IPS-18c (cell line): ENCODE measurements around the gene IL17C.

Experiments
- H3K4me3 ChIP-seq: 2 replicates; pipeline ENCODE4 v1.7.0; 2013; ENCODE audit warnings: low read depth, mild to moderate bottlenecking, low read length, moderate library complexity; ENCODE audit not compliant: insufficient read depth
- H3K9me3 ChIP-seq: one replicate; pipeline ENCODE4 v1.6.1; 2013; ENCODE audit warnings: mild to moderate bottlenecking, low read length, moderate library complexity; ENCODE audit not compliant: control insufficient read depth, insufficient read depth

IL17C gene

GRCh38 chr16:88634141-88634993, 4.0 kb upstream of the IL17C start:
- Histone ChIP-seq H3K9me3 (no peaks in the 10 kb centered on the region), H3K4me3 (peak overlapping the region; percentile 77)

GRCh38 chr16:88634994-88635670, 3.2 kb upstream of the IL17C start:
- H3K9me3 ChIP-seq = no peaks in the 10 kb centered on the region
- H3K4me3 ChIP-seq = peak overlapping the region; percentile 77

- peak overlapping the region; percentile 15; the same call in 1 of the 2 replicates for H3K4me3 ChIP-seq
- no peaks in the 10 kb centered on the region for H3K9me3 ChIP-seq
These were observed 2.6 kb upstream of the IL17C start for GRCh38 chr16:88635671-88636319.

DNA sequence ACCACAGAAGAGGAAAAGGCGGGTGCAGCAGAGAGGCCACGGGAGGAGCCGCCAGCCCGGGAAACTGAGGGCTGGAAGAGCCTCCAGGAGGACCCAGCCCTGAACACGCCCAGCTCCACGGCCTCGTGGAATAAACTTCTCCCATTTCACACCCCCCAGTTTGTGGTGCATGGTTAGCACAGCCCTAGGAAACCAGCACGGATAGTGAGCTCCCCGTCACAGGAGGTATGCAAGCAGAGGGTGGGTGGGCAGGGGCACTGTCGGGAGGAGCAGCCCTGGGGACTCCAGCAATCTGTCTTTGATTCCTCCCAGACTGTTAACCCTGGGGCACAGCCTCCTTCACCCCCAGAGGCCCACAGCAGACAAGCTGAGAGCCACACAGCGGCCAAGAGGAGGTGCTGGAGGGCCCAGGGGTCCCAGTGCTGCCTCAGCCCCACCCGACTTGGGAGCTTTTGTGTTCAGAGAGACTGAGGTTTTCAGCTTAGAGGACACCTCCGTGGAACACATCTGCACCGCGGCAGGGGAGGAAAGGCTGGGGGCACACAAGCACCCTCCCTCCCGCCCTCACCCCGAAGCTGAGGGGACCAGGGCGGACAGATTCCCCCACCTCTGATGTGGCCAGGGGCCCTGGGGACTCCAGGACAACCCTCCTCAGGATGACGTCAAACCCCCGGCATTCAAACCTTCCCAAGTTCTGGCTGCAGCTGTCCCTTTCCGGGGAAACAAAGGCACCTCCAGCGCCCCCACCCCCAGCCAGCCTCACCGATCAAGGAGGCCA, 1.7 kb upstream of the IL17C start:
- no peak overlapping the region for H3K4me3 ChIP-seq
- H3K9me3 ChIP-seq = no peaks in the 10 kb centered on the region

DNA sequence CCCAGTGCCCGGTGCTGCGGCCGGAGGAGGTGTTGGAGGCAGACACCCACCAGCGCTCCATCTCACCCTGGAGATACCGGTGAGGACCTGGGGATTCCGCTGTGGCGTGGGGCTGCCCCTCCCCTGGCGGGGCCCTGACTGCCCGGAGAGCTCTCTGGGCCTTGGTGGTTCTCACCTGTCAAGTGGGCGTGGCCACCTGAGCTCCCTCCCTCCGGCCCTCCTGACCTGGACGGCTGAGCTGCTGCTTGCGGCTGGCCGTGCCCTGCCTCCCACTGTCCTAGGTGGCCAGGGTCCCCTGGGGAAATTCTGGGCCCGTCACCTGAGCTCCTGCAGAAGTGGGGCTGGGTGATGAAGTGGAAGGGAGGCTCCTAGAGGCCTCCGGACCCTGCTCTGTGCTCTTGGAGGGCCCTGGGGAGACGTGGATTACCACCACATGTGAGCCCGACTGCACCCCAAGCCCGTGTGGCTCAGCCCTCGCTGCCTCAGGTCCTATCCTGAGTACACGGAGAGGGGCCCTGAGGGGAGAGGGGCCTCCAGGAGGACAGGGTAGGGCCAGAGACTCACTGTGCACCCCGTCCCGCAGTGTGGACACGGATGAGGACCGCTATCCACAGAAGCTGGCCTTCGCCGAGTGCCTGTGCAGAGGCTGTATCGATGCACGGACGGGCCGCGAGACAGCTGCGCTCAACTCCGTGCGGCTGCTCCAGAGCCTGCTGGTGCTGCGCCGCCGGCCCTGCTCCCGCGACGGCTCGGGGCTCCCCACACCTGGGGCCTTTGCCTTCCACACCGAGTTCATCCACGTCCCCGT, 1.1 kb downstream of the IL17C start:
- peak overlapping the region; percentile 20; the same call in 1 of the 2 replicates for H3K4me3 ChIP-seq
- peaks cover 2% of the 10 kb centered on the region for H3K9me3 ChIP-seq

DNA sequence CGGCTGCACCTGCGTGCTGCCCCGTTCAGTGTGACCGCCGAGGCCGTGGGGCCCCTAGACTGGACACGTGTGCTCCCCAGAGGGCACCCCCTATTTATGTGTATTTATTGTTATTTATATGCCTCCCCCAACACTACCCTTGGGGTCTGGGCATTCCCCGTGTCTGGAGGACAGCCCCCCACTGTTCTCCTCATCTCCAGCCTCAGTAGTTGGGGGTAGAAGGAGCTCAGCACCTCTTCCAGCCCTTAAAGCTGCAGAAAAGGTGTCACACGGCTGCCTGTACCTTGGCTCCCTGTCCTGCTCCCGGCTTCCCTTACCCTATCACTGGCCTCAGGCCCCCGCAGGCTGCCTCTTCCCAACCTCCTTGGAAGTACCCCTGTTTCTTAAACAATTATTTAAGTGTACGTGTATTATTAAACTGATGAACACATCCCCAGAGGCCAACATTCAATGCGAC, 1.7 kb downstream of the IL17C start:
- Histone ChIP-seq H3K4me3 (no peak overlapping the region), H3K9me3 (peaks cover 2% of the 10 kb centered on the region)

- no peak overlapping the region for H3K4me3 ChIP-seq
- peaks cover 2% of the 10 kb centered on the region for H3K9me3 ChIP-seq
These were observed 2.3 kb downstream of the IL17C start for GRCh38 chr16:88640498-88641247.

- Histone ChIP-seq H3K9me3 (peaks cover 2% of the 10 kb centered on the region), H3K4me3 (no peak overlapping the region)
These were observed 4.7 kb downstream of the IL17C start for GRCh38 chr16:88642881-88643643.

DNA sequence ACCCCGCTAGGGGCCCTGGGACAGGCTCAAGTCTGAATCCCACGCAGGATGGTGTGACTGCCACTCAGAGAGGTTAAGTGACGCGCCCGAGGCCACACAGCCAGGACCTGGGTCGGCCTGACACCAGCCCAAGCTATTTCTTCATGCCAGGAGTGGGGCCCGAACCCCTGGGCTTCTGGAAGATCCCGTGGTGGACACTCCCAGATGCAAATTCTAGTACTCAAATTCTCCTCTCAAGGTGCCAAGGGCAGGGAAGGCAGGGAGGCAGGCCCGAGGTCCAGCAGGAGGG, 5.2 kb downstream of the IL17C start:
- peaks cover 2% of the 10 kb centered on the region for H3K9me3 ChIP-seq

GRCh38 chr16:88645455-88645854, 7.1 kb downstream of the IL17C start:
- Histone ChIP-seq H3K4me3 (no peak overlapping the region), H3K9me3 (peaks cover 2% of the 10 kb centered on the region)

More for the DNA sequence above, 5.2 kb downstream of the IL17C start:
- no peak overlapping the region for H3K4me3 ChIP-seq

GRCh38 chr16:88645941-88646340, 7.6 kb downstream of the IL17C start:
- H3K4me3 ChIP-seq = no peak overlapping the region
- H3K9me3 ChIP-seq = peaks cover 2% of the 10 kb centered on the region

DNA sequence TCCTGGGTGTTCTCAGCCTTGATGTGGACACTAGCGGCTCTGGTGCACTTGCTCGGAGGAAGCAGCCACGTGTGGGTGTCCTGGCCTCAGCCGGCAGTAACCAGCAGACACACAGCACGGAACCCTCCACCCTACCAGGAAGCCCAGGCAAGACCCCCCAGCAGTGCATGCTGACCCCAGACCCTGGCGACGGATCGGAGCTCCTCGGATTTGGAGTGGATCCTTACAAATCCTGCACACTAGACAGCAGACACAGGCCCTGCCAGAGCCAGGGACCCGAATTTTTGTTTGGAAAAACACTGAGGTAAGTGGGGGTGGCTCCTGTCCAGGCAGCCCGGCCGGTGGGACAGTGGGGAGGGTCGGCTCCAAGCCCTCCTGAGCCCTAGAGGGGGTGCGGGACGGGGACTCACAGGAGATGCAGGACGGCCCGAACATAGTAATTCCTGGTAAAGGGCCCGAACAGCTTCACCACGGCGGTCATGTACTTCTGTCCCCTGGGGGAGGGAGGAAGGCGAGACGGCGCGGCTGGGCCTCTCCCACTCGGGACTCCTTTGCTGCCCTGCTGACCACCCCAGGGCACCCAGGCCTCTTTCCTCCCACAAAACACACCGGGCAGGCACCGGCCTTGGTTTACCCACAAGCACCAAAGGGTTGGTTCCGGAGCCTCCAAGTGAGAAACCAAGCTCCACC, 8.1 kb downstream of the IL17C start:
- H3K4me3 ChIP-seq = no peak overlapping the region

GRCh38 chr16:88647178-88648070, 9.1 kb downstream of the IL17C start:
- Histone ChIP-seq H3K9me3 (peaks cover 2% of the 10 kb centered on the region), H3K4me3 (no peak overlapping the region)

More for the DNA sequence above, 8.1 kb downstream of the IL17C start:
- H3K9me3 ChIP-seq = peaks cover 2% of the 10 kb centered on the region
